IPS-NIHi7 (cell line): ENCODE measurements around the gene LNP1.
"Not testable (repeated sequence)": the region's sequence is repeated elsewhere in the genome, so short reads cannot be mapped to it uniquely, and the experiment has no call there.

Source experiments
- DNase-seq: peaks from one replicate; pipeline ENCODE4 v3.0.0; 2012; ENCODE audit warnings: mixed read lengths; ENCODE audit errors: extremely low spot score

The LNP1 gene

DNA sequence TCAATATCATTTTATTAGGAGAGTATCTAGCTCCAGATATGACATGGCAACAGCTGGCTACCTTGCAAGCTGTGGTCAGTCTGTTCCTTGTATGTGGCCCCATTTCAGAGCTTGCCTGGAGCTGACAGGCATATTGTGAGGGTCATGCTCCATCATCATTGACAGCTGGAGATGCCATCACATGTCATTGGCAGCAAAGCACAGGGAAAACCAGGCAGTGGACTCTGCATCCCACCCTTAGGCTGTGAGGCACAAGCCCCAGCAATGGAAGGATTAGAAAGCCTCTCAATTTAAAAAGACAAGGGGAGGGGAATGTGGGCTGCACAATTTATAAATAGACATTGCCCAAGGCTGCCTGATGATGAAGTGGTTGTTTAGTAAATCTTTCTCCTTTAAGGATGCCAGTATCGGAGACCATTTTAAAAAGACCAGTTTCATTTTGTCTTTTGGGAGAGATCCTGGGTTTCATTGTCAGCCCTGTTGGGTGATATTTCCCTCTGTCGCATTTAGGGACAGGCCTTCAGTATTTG is 27.9 kb downstream of the LNP1 start:
- no peak for DNase-seq

- no peak for DNase-seq
Measured at GRCh38 chr3:100436951-100437350, 35.6 kb downstream of the LNP1 start.

- no peak for DNase-seq
Measured at GRCh38 chr3:100437721-100438622, 36.6 kb downstream of the LNP1 start.

DNA sequence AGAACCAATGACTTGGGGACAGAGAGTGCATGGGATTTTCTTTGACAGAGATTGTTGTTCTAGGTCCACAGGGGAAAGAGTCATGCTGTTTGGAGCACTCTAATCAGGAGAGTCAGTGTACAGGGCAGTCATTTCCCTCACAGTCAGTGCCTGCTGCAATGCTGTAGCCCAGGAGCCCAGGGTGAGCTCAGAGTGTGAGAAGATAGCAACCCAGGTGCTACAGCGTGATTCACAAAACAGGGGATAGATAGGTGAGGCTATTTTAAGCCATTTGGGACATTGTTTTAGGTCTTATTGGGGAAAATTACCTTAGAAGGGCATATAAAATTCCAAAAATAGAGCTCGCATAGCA is 37.3 kb downstream of the LNP1 start:
- DNase-seq, result no peak

- no peak for DNase-seq
Measured at GRCh38 chr3:100440895-100441294, 39.6 kb downstream of the LNP1 start.

- no peak for DNase-seq
Measured at GRCh38 chr3:100443690-100444089, 42.4 kb downstream of the LNP1 start.

- DNase-seq, result not testable (repeated sequence)
Measured at GRCh38 chr3:100447067-100447466, 45.7 kb downstream of the LNP1 start.

- no peak for DNase-seq
Measured at GRCh38 chr3:100448079-100448478, 46.7 kb downstream of the LNP1 start.

- DNase-seq, result no peak
Measured at GRCh38 chr3:100449214-100449613, 47.9 kb downstream of the LNP1 start.

- no peak for DNase-seq
Measured at GRCh38 chr3:100454677-100455076, 53.3 kb downstream of the LNP1 start.

DNA sequence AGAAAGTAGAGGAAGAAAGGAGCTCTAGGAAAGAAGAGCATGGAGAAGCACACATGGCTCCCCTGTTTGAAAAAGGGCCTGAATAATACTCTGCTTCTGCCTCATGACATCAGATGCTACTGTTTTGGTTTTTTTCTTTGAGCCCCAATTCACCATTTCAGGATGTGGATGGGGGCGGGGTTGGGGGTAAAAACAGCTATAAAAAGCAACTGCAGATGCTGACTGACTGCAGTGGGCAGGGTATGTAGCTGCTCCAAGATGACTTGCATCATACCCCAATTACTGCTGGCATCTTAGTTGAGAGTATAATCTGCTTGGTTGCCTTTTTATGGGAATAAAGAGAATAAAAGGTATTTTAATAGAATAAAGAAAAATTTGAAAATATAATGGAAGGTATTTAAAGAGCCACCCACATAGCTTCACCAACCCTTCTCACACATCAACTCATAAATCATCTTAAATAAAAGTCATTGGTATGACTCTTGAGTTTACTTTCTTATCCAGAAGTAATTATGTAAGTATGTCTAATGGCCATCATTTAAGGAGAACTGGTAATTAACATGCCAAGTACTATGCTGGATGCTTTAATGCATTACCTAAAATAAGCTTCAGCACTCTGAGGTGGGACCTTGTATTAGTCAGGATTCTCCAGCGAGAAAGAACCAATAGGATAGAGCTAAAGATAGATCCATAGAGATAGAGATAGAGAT is 54.7 kb downstream of the LNP1 start:
- no peak for DNase-seq

DNA sequence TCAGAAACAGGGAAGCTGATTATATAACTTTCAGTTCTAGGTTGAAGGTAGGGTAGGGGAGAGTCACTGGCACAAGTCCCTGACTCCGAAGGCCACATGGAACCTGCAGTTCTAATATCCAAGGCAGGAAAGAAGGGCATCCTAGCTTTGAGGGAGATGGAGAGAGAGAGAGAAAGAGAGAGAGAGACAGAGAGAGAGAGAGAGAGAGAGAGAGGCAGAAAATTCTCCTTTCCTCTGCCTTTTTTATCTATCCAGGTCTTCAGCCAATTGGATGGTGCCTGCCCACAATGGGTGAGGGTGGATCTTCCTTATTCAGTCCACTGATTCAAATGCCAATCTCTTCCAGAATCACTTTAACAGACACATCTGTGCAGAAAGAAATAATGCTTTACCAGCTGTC is 55.4 kb downstream of the LNP1 start:
- no peak for DNase-seq

DNA sequence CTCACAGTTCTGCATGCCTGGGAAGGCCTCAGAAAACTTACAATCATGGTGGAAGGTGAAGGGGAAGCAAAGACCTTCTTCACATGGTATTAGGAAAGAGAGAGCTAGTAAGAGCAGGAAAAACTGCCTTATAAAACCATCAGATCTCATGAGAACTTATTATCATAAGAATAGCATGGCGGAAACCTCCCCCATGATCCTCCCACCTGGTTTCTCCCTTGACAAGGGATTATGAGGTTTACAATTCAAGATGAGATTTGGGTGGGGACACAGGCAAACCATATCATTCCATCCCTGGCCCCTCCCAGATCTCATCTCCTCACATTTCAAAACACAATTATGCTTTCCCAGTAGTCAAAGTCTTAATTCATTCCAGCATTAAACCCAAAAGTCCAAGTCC is 56.5 kb downstream of the LNP1 start:
- no peak for DNase-seq

DNA sequence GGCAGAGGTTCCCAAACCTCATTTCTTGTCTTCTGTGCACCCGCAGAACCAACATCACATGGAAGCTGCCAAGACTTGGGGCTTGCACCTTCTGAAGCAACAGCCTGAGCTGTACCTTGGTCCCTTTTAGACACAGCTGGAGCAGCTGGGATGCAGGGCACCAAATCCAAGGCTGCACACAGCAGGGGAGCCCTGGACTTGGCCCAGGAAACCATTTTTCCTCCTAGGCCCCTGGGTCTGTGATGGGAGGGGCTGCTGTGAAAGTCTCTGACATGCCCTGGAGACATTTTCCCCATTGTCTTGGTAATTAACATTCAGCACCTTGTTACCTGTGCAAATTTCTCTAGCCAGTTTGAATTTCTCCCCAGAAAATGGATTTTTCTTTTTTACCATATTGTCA is 57.5 kb downstream of the LNP1 start:
- DNase-seq, result no peak

DNA sequence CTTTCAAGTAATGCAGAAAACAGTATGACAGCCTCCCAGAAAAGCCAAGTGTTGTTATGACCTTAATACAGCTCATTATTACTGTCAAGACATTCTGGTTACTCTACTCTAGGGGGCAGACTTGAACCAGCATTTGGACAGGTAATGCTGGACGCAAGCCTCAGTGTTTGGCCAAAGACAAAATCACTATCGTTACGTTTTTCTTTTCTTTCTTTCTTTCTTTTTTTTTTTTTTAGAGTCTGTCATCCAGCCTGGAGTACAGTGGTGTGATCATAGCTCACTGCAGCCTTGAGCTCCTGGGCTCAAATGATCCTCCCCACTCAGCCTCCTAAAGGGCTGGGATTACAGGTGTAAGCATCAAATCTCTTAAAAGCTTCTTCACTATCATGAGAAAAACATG is 61.7 kb downstream of the LNP1 start:
- peak; percentile 69 for DNase-seq

GRCh38 chr3:100463646-100464155 is 62.4 kb downstream of the LNP1 start:
- DNase-seq, result no peak

- DNase-seq, result no peak
Measured at GRCh38 chr3:100465892-100466777, 64.8 kb downstream of the LNP1 start.

DNA sequence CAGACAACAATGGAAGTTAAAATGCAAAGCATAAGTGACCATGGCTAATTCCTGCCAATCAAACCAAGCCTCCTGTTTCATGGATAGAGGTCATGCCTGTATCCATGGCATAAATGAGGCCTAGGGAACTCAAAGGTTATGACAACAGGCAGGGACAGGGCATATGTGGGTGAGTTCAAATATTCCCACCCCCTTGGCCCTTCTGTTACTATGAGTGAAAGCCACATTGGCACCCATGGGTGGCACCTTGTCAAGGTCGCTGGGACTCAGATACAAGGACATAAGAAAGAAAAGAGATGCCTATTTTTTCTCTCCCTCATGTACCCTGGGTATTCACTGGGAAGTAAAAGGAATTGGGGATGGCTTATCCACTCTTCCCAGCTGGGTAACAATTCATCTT is 65.8 kb downstream of the LNP1 start:
- DNase-seq, result no peak

GRCh38 chr3:100468676-100469075 is 67.3 kb downstream of the LNP1 start:
- DNase-seq, result no peak

DNA sequence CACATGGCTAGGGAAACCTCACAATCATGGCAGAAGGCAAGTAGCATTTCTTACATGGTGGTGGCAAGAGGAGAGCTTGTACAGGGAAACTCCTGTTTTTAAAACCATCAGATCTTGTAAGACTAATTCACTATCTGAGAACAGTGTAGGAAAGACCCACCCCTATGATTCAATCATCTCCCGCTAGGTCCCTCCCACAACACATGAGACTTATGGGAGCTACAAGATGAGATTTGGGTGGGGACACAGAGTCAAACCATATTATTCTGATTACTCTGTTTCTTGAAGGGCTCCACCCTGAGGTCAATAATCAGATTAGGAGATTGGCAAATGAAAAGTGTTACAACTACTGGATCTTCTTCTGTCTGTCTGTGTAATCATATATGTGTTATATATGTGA is 69.6 kb downstream of the LNP1 start:
- DNase-seq, result no peak

DNA sequence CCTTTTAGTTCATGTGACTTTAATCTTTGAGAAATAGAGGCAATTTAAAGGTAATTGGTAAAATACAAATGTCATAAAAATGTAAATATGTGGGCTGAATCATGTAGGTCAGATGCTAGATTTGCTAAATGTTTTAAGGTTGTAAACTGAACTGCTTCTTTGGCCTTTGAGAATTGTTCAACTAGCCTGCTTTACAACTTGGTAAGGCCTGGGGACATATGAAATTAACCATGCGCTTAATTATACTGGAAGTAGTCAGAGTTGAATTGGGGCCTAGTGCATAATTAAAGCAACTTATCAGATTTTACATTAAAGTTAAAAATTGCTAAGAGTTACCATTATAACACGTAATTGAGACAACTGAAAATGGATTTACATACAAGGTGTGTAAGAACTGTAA is 70.1 kb downstream of the LNP1 start:
- no peak for DNase-seq

DNA sequence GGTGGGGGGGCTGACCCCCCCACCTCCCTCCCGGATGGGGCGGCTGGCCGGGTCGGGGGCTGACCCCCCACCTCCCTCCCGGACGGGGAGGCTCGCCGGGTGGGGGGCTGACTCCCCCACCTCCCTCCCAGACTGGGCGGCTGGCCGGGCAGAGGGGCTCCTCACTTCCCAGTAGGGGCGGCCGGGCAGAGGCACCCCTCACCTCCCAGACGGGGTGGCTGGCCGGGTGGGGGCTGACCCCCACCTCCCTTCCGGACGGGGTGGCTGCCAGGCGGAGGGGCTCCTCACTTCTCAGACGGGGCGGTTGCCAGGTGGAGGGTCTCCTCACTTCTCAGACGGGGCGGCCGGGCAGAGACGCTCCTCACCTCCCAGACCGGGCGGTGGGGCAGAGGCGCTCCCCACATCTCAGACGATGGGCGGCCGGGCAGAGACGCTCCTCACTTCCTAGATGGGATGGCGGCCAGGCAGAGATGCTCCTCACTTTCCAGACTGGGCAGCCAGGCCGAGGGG is 76.6 kb downstream of the LNP1 start:
- not testable (repeated sequence) for DNase-seq
